ENCODE data around the gene SNX14.

DNA sequence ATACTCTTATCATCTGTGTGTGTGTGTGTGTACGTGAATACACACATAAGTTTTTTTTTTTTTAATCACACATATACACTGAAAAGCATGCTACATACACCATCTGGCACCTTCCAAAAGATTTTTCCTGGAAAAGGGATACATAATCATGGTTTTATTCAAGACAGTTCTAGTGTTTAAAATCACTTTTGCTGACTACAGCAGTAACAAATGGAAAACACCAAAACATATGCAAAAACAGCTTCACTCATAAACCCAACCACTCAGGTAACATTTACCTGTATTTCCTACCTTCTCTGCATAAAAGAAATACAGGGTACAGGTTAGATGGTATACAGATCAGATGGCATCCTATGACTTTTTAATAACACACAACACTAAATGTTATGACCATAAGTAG is 2.5 kb downstream of the SNX14 start:
- no peak for TF ChIP-seq POLR2A (IDR thresholded peaks at IDR 0.05)
- TF ChIP-seq, protein P1, sequence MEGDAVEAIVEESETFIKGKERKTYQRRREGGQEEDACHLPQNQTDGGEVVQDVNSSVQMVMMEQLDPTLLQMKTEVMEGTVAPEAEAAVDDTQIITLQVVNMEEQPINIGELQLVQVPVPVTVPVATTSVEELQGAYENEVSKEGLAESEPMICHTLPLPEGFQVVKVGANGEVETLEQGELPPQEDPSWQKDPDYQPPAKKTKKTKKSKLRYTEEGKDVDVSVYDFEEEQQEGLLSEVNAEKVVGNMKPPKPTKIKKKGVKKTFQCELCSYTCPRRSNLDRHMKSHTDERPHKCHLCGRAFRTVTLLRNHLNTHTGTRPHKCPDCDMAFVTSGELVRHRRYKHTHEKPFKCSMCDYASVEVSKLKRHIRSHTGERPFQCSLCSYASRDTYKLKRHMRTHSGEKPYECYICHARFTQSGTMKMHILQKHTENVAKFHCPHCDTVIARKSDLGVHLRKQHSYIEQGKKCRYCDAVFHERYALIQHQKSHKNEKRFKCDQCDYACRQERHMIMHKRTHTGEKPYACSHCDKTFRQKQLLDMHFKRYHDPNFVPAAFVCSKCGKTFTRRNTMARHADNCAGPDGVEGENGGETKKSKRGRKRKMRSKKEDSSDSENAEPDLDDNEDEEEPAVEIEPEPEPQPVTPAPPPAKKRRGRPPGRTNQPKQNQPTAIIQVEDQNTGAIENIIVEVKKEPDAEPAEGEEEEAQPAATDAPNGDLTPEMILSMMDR (IDR thresholded peaks at IDR 0.05) = no peak

Measured in body of pancreas (tissue), 4 donors.